HG03139 (cell line): ENCODE measurements around the gene HTR2B.
"Not testable (repeated sequence)": the region's sequence is repeated elsewhere in the genome, so short reads cannot be mapped to it uniquely, and the experiment has no call there.

Experiments used
- ATAC-seq: cut with Tn5 transposase; IDR thresholded peaks from one replicate; pipeline ENCODE4 v1.9.1; 2021; ENCODE audit not compliant: unreplicated experiment

Gene HTR2B

GRCh38 chr2:231099918-231100317 lies 24.9 kb downstream of the HTR2B start:
- no peak for ATAC-seq

GRCh38 chr2:231094736-231095346 lies 30.0 kb downstream of the HTR2B start:
- no peak for ATAC-seq

- no peak for ATAC-seq
Observed at GRCh38 chr2:231093933-231094332, 30.9 kb downstream of the HTR2B start.

GRCh38 chr2:231088754-231089153 lies 36.1 kb downstream of the HTR2B start:
- no peak for ATAC-seq

- no peak for ATAC-seq
Observed at GRCh38 chr2:231084565-231084964, 40.3 kb downstream of the HTR2B start.

- no peak for ATAC-seq
Observed at GRCh38 chr2:231069379-231070054, 55.3 kb downstream of the HTR2B start.

GRCh38 chr2:231068525-231069222 lies 56.2 kb downstream of the HTR2B start:
- no peak for ATAC-seq

- ATAC-seq, result not testable (repeated sequence)
Observed at GRCh38 chr2:231067531-231067930, 57.3 kb downstream of the HTR2B start.

- ATAC-seq, result no peak
Observed at GRCh38 chr2:231065966-231066365, 58.9 kb downstream of the HTR2B start.

- no peak for ATAC-seq
Observed at GRCh38 chr2:231063347-231063746, 61.5 kb downstream of the HTR2B start.

GRCh38 chr2:231062776-231063175 lies 62.1 kb downstream of the HTR2B start:
- ATAC-seq, result no peak

- ATAC-seq, result no peak
Observed at GRCh38 chr2:231059756-231060155, 65.1 kb downstream of the HTR2B start.

- no peak for ATAC-seq
Observed at GRCh38 chr2:231058761-231059550, 65.9 kb downstream of the HTR2B start.
